IPS-11a (cell line): ENCODE data around the gene SMIM38.

Experiments
- H3K4me3 ChIP-seq: one replicate; pipeline ENCODE4 v1.5.1; 2013; ENCODE audit warnings: low read depth, low read length, control low read depth

SMIM38 gene

GRCh38 chr11:69174841-69175240 is 19.1 kb downstream of the SMIM38 start:
- no peak overlapping the region for H3K4me3 ChIP-seq

DNA sequence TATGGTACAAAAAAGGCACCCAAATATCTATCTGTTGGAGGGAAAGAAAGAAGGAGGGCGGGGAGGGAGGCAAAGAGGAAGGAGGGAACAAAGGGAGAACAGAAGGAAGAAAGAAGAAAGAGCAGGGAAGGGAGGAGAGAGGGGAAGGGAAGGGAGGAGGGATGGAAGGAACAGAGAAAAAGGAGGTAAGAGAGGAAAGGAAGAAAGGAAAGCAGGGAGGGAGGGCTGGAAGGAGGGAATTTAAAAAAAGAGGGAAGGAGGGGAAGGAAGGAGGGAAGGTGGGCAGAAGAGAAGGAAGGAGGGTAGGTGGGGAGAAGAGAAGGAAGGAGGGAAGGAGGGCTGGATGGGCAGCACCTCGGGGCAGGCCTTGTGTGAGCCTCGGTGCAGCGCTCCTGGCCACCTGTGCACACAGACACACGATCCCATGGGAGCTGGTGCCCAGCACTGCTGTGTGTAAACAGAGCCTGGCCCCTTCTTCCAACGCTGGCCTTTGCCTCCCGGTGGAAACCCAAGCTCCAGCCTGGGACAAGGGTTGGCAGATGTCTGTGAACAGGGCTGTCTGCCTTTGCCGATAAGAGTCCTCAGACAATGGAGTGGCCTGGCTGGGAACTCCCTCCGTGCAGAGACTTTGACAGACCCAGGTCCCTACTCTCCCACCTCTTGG is 23.2 kb downstream of the SMIM38 start:
- no peak overlapping the region for H3K4me3 ChIP-seq

DNA sequence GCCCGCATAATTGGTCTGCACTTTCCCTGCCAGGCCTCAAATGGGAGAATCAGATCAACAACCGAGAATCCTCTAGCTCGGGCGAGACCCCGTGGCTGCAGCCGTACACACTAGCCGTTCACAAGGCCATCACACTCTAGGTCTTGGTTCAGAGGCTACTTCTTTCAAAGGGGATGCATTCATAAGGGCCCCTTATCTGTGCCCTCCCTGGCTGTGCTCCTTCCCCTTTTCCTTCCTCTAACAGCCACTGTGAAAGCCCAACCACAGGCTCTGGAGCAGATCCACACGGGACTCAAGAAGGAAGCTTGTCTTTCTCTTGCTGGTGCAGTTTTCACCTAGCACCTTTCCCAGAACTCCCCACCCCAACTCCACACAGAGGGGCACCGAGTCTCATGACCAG is 24.5 kb downstream of the SMIM38 start:
- no peak overlapping the region for H3K4me3 ChIP-seq

DNA sequence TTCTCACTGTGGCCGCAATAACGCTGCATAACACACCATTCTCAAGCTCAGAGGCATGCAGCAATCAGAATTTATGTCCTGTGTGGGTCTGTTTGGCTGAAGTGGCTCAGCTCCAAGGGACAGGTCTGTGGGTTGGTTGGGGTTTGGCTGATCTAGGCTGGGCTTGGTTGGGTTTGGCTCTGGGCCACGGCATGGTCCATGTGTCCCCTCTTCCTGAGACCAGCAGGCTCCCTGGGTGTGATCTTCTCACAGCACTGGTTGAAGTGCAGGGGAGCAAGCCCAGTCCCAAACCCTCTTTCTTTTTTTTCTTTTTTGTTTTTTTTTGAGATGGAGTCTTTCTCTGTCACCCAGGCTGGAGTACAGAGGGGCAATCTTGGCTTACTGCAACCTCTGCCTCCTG is 25.0 kb downstream of the SMIM38 start:
- no peak overlapping the region for H3K4me3 ChIP-seq

DNA sequence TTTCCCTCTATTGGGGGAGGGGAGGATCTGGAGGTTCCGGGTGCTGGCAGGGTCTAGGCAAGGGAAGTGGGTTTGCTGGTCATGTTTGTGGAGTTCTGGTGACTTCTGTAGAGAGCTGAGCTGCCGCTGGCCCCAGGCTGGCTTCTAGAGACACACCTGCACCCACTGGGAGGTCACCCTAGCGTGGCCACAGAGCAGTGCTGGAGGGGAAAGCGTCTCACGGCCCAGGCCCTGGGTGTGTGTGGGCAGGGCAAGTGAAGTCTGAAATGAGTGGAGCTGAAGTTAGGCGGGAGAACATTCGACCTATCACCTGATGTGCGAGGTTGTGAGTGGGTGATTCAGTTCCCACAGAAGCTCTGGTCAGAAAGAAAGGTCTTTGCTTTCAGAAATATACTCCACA is 27.9 kb downstream of the SMIM38 start:
- H3K4me3 ChIP-seq = no peak overlapping the region

- H3K4me3 ChIP-seq = no peak overlapping the region
Observed at GRCh38 chr11:69186316-69187260, 30.9 kb downstream of the SMIM38 start.

GRCh38 chr11:69187540-69188065 is 31.9 kb downstream of the SMIM38 start:
- no peak overlapping the region for H3K4me3 ChIP-seq

- H3K4me3 ChIP-seq = no peak overlapping the region
Observed at GRCh38 chr11:69189059-69189458, 33.3 kb downstream of the SMIM38 start.

DNA sequence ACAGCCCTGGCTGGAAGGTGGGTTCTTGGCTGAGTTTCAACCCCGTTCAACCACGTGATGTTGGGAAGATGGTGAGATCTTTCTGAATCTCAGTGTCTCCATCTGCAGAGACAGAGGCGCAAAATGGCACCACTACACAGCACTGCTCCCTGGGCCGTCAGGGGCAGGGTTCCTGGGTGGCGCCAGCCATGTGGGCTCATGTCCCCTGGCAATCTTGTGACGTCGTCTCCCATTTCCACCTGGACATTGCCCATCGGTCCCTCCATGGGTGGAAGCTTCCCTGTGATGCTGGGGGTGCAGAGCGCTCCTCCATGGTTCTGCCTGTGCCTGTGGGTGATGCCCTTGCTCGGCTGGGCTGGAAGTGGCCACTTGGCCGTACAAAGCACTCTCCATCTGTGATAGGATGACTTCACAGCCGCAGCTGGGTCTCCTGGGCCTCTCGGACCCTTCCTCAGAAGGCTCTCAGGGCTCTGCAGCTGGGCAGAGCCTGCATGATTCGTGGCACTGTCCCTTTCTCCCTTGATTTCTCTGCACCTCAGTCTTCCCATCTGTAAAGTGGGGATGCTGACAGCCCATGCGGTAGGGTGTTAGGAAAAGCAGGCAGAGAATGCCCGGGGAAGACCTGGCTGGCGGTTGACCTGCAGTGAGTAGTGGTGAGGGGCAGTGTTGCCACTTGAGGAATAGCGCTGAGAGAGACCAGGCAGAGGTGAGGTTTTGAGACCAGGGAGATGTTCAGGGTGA is 35.2 kb downstream of the SMIM38 start:
- no peak overlapping the region for H3K4me3 ChIP-seq

DNA sequence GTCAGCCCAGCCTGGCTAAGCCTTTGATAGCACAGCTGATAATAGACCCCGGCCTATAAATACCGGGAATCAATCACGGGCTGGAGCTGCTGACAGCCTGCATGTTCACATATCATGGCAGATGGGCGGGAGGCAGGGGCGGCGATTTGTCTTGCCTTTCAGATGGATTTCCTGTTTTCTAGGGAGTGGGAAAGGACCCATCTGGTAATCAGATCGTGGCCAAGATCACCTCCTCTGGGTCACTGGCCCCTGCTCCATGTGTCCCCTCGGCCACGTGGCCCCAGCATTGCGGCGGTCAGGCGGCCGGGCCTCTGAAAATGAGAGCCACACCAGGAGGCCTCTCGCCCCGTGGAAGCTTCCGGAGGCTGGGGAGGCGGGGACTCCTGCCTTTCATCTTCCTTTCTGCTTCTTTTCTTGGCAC is 36.6 kb downstream of the SMIM38 start:
- no peak overlapping the region for H3K4me3 ChIP-seq

GRCh38 chr11:69193151-69193550 is 37.4 kb downstream of the SMIM38 start:
- no peak overlapping the region for H3K4me3 ChIP-seq

GRCh38 chr11:69193629-69194028 is 37.9 kb downstream of the SMIM38 start:
- no peak overlapping the region for H3K4me3 ChIP-seq

- no peak overlapping the region for H3K4me3 ChIP-seq
Observed at GRCh38 chr11:69194396-69194795, 38.7 kb downstream of the SMIM38 start.

- H3K4me3 ChIP-seq = no peak overlapping the region
Observed at GRCh38 chr11:69194956-69195355, 39.2 kb downstream of the SMIM38 start.

DNA sequence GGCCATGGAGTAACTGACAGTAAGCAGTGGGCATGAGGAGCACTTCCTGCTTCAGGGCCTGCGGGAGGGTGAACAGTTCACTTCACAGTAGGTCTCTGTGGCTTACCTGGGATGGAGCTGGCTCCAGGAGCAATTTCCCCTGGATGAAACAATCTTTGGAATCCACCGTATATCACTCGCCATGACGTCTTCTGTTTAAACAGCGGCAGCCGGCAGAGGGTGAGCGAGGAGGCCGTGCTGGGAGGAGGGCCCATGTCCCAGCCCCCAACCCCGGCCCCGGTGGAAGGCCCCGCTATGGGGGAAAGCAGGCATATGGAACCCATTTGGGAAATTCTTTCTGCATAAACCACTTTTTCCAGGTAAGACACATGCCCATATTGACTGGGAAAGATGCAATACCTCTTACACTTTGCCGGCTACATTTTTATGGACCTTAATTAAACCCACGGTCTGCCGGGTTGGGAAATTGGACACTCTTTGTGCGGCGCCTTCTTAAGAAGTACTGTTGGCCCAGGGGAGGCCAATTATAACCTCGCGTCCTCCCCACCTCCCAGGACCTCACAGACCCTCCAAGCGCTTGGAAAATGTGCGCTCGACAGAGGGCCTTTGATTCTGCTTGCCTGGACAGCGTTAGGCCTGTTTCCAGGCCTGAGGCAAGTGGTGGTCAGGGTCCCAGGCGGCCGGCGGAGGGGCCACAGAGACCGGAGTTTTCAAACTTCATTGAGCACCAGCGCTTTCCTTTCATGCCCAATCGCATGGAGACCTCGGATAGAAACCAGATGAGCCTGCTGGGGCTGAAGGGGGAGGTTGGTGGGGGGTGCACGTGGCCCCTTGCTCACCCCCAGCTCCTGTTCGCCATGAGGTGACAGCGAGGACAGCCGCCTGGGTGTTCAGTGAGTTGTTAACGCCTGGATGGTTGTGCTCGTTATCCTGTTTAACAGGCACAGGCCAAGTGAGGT is 40.4 kb downstream of the SMIM38 start:
- no peak overlapping the region for H3K4me3 ChIP-seq

- no peak overlapping the region for H3K4me3 ChIP-seq
Observed at GRCh38 chr11:69196783-69197169, 41.0 kb downstream of the SMIM38 start.

- no peak overlapping the region for H3K4me3 ChIP-seq
Observed at GRCh38 chr11:69198891-69199582, 43.3 kb downstream of the SMIM38 start.

- no peak overlapping the region for H3K4me3 ChIP-seq
Observed at GRCh38 chr11:69199583-69200315, 44.0 kb downstream of the SMIM38 start.
